HepG2 (cell line): ENCODE results near the gene B3GNT8. TPM values are rescaled to one million over a fixed set of nuclear protein-coding genes. Genes with fewer than 3 reads are reported as not detected.

ENCODE experiments used
- AKAP8 ChIP-seq: sonication (generic); formaldehyde crosslinking; IDR thresholded peaks from 2 replicates; pipeline ENCODE4 v1.5.1; 2020; ENCODE audit warnings: mild to moderate bottlenecking, missing genetic modification reagents
- ARNTL ChIP-seq: sonication (generic); formaldehyde crosslinking; IDR thresholded peaks from 2 replicates; pipeline ENCODE4 v1.4.0; 2020; ENCODE audit warnings: mild to moderate bottlenecking, missing genetic modification reagents
- DPF2 ChIP-seq: sonication (generic); formaldehyde crosslinking; IDR thresholded peaks from 2 replicates; pipeline ENCODE4 v1.4.0; 2020; ENCODE audit warnings: mild to moderate bottlenecking, low read depth, missing genetic modification reagents, borderline replicate concordance
- FOXA3 ChIP-seq: IDR thresholded peaks from 2 replicates; pipeline ENCODE4 v1.6.1; 2016; ENCODE audit warnings: missing genetic modification reagents, missing compliant biosample characterization
- GATAD2A ChIP-seq: IDR thresholded peaks from 2 replicates; pipeline ENCODE4 v1.6.1; 2016
- HIVEP1 ChIP-seq: sonication (generic); formaldehyde crosslinking; IDR thresholded peaks from 2 replicates; pipeline ENCODE4 v1.4.0; 2020; ENCODE audit warnings: mild to moderate bottlenecking, missing genetic modification reagents
- HNF4A ChIP-seq: sonication (generic); formaldehyde crosslinking; IDR thresholded peaks from 2 replicates; pipeline ENCODE4 v1.4.0; 2020; ENCODE audit warnings: missing genetic modification reagents
- LCORL ChIP-seq, 2 experiments: fragments of 450-650 bp in 1 of 2; sonication (generic) in 1 of 2; formaldehyde crosslinking in 1 of 2; IDR thresholded peaks; 2 replicates each; pipeline versions ENCODE4 v1.5.0 to v1.6.1; 2017 to 2020; ENCODE audit warnings: antibody characterized with exemption in 1 of 2, missing genetic modification reagents in 1 of 2
- MAFF ChIP-seq: IDR thresholded peaks from 2 replicates; pipeline ENCODE4 v1.6.1; 2011; ENCODE audit warnings: low read depth, low read length, improper control_type of control experiment
- NR1H2 ChIP-seq: sonication (generic); formaldehyde crosslinking; IDR thresholded peaks from 2 replicates; pipeline ENCODE4 v1.8.1; 2022; ENCODE audit warnings: low read depth, missing genetic modification reagents, borderline replicate concordance
- POLR2AphosphoS2 ChIP-seq: IDR thresholded peaks from 2 replicates; pipeline ENCODE4 v1.6.1; 2011; ENCODE audit warnings: low read depth, low read length, improper control_type of control experiment
- PTBP1 ChIP-seq: fragments of 200-400 bp; formaldehyde crosslinking; IDR thresholded peaks from 2 replicates; pipeline ENCODE4 v1.6.1; 2018; ENCODE audit warnings: low read length, low read depth; ENCODE audit not compliant: poor library complexity, severe bottlenecking
- SRSF1 ChIP-seq: fragments of 200-400 bp; formaldehyde crosslinking; optimal IDR thresholded peaks from 2 replicates; pipeline ENCODE3; 2017; ENCODE audit warnings: mild to moderate bottlenecking, low read depth, low read length, moderate library complexity
- STAG1 ChIP-seq: sonication (generic); formaldehyde crosslinking; IDR thresholded peaks from 2 replicates; pipeline ENCODE4 v1.4.0; 2020; ENCODE audit warnings: missing genetic modification reagents
- TEAD2 ChIP-seq: sonication (generic); formaldehyde crosslinking; IDR thresholded peaks from 2 replicates; pipeline ENCODE4 v1.9.0; 2021; ENCODE audit warnings: missing genetic modification reagents
- ZNF331 ChIP-seq: sonication (generic); formaldehyde crosslinking; IDR thresholded peaks from 2 replicates; pipeline ENCODE4 v1.4.0; 2020; ENCODE audit warnings: missing genetic modification reagents
- ZNF773 ChIP-seq: sonication (generic); formaldehyde crosslinking; IDR thresholded peaks from 2 replicates; pipeline ENCODE4 v1.4.0; 2020; ENCODE audit warnings: missing genetic modification reagents, borderline replicate concordance
- polyA plus RNA-seq, 8 experiments: library from polyadenylated mRNA; depleted of rRNA in 3 of 8; stranded (reverse) in 7 of 8; unstranded in 1 of 8; fragments of >200 nt; fragmentation: Illumina TruSeq in 4 of 8; extraction: Trizol in 4 of 8; gene quantifications; 2 replicates each; pipeline versions ENCODE4 v1.2.1 to v1.2.3, GENCODE V29; 2011 to 2016; ENCODE audit warnings: low read depth in 4 of 8, missing spikeins in 1 of 8, mixed read lengths in 1 of 8; ENCODE audit not compliant: insufficient read depth in 1 of 8
- total RNA-seq, 5 experiments: library from RNA; depleted of rRNA; stranded (reverse); fragments of >200 nt; fragmentation: Illumina TruSeq; extraction: Trizol; gene quantifications; 2 replicates each; pipeline ENCODE4 v1.2.3, GENCODE V29; 2016; ENCODE audit warnings: low read depth in 1 of 5
- TF ChIP-seq, protein P1 (sequence below): sonication (generic); formaldehyde crosslinking; IDR thresholded peaks from 2 replicates; pipeline ENCODE4 v1.5.1; 2020; ENCODE audit warnings: mild to moderate bottlenecking, missing genetic modification reagents
- TF ChIP-seq, protein P2 (sequence below): IDR thresholded peaks from 2 replicates; pipeline ENCODE4 v1.6.1; 2016; ENCODE audit warnings: control low read depth
- TF ChIP-seq, protein P3 (sequence below): sonication (generic); formaldehyde crosslinking; IDR thresholded peaks from 2 replicates; pipeline ENCODE4 v1.4.0; 2020; ENCODE audit warnings: missing genetic modification reagents
- TF ChIP-seq, protein P4 (sequence below): sonication (generic); formaldehyde crosslinking; IDR thresholded peaks from 2 replicates; pipeline ENCODE4 v1.5.0; 2020; ENCODE audit warnings: mild to moderate bottlenecking, missing genetic modification reagents

The B3GNT8 gene
- total and polyA plus RNA-seq, 2 of the 13 experiments (the other 11 are each of a cell fraction or from before 2014, with no cell fraction given) = 0.26 to 1.9 TPM

DNA sequence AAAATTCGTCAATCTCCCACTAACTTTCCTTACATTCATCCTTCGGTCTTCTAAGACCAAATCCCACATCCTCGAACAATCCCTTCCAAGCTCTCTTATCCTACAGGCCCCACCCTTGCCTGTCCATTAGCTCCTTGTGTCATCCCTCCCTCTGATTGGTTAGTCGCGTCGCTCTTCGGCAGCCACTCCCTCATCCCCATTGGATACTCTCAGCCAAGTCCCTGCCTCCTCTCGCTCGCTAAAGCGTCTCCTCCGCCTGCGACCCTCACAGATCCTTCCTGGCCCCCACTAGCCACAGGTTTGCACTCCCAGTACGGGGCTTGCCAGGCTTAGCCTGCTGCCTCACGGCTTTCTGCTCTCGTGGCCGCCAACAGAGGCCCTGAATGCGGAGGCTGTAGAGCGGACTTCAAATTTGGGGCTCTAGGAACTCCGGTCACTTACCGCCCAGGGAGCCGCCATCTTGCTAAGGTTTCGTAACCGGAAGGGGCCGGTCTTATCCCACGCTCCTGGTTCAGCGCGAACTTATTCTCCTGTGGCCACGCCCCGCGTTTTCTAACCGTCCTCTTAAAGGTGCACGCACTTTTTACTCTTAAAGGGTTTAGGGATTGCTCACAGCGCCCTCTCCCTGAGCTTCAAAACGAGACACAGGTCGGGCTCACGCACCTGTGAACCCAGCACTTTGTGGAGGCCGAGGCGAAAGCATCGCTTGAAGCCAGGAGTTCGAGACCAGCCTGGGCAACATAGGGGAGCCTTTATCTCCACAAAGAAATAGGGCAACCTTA is 12.5 kb upstream of the B3GNT8 start, which contains the start of gene DMAC2 (continued):
- TF ChIP-seq DPF2 = no peak
- no peak for TF ChIP-seq PTBP1
- TF ChIP-seq STAG1 (CRISPR knock-in tag) = peak; percentile 47
- TF ChIP-seq, protein P1, sequence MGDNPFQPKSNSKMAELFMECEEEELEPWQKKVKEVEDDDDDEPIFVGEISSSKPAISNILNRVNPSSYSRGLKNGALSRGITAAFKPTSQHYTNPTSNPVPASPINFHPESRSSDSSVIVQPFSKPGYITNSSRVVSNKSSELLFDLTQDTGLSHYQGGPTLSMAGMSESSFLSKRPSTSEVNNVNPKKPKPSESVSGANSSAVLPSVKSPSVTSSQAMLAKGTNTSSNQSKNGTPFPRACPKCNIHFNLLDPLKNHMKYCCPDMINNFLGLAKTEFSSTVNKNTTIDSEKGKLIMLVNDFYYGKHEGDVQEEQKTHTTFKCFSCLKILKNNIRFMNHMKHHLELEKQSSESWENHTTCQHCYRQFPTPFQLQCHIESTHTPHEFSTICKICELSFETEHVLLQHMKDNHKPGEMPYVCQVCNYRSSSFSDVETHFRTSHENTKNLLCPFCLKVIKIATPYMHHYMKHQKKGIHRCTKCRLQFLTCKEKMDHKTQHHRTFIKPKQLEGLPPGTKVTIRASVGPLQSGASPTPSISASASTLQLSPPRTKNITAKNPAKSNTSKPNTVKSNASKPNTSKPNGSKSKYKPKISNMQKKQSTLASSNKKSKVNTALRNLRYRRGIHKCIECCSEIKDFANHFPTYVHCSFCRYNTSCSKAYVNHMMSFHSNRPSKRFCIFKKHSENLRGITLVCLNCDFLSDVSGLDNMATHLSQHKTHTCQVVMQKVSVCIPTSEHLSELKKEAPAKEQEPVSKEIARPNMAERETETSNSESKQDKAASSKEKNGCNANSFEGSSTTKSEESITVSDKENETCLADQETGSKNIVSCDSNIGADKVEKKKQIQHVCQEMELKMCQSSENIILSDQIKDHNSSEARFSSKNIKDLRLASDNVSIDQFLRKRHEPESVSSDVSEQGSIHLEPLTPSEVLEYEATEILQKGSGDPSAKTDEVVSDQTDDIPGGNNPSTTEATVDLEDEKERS = no peak
- no peak for TF ChIP-seq MAFF
- TF ChIP-seq LCORL (IDR thresholded peaks at IDR 0.05) = no peak
- peak; percentile 64; the same call in 1 of the 2 replicates for TF ChIP-seq LCORL (CRISPR knock-in tag; IDR thresholded peaks at IDR 0.05)
- TF ChIP-seq, protein P2, sequence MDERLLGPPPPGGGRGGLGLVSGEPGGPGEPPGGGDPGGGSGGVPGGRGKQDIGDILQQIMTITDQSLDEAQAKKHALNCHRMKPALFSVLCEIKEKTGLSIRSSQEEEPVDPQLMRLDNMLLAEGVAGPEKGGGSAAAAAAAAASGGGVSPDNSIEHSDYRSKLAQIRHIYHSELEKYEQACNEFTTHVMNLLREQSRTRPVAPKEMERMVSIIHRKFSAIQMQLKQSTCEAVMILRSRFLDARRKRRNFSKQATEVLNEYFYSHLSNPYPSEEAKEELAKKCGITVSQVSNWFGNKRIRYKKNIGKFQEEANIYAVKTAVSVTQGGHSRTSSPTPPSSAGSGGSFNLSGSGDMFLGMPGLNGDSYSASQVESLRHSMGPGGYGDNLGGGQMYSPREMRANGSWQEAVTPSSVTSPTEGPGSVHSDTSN (CRISPR knock-in tag) = no peak
- TF ChIP-seq GATAD2A = no peak; the same call in 1 of the 2 replicates
- TF ChIP-seq AKAP8 (CRISPR knock-in tag) = no peak
- TF ChIP-seq ARNTL (CRISPR knock-in tag) = peak; percentile 69
- TF ChIP-seq FOXA3 (CRISPR knock-in tag) = peak; percentile 17; the same call in 1 of the 2 replicates
- TF ChIP-seq HIVEP1 = no peak
- peak; percentile 78 for TF ChIP-seq SRSF1
- no peak for TF ChIP-seq NR1H2
- no peak; the same call in 1 of the 2 replicates for TF ChIP-seq POLR2AphosphoS2
- no peak for TF ChIP-seq ZNF773
- TF ChIP-seq HNF4A = no peak
- TF ChIP-seq, protein P3, sequence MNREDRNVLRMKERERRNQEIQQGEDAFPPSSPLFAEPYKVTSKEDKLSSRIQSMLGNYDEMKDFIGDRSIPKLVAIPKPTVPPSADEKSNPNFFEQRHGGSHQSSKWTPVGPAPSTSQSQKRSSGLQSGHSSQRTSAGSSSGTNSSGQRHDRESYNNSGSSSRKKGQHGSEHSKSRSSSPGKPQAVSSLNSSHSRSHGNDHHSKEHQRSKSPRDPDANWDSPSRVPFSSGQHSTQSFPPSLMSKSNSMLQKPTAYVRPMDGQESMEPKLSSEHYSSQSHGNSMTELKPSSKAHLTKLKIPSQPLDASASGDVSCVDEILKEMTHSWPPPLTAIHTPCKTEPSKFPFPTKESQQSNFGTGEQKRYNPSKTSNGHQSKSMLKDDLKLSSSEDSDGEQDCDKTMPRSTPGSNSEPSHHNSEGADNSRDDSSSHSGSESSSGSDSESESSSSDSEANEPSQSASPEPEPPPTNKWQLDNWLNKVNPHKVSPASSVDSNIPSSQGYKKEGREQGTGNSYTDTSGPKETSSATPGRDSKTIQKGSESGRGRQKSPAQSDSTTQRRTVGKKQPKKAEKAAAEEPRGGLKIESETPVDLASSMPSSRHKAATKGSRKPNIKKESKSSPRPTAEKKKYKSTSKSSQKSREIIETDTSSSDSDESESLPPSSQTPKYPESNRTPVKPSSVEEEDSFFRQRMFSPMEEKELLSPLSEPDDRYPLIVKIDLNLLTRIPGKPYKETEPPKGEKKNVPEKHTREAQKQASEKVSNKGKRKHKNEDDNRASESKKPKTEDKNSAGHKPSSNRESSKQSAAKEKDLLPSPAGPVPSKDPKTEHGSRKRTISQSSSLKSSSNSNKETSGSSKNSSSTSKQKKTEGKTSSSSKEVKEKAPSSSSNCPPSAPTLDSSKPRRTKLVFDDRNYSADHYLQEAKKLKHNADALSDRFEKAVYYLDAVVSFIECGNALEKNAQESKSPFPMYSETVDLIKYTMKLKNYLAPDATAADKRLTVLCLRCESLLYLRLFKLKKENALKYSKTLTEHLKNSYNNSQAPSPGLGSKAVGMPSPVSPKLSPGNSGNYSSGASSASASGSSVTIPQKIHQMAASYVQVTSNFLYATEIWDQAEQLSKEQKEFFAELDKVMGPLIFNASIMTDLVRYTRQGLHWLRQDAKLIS (CRISPR knock-in tag) = no peak
- no peak for TF ChIP-seq TEAD2
- peak; percentile 14; the same call in 1 of the 2 replicates for TF ChIP-seq ZNF331 (CRISPR knock-in tag)
- TF ChIP-seq, protein P4, sequence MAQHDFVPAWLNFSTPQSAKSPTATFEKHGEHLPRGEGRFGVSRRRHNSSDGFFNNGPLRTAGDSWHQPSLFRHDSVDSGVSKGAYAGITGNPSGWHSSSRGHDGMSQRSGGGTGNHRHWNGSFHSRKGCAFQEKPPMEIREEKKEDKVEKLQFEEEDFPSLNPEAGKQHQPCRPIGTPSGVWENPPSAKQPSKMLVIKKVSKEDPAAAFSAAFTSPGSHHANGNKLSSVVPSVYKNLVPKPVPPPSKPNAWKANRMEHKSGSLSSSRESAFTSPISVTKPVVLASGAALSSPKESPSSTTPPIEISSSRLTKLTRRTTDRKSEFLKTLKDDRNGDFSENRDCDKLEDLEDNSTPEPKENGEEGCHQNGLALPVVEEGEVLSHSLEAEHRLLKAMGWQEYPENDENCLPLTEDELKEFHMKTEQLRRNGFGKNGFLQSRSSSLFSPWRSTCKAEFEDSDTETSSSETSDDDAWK (CRISPR knock-in tag) = no peak
